ENCODE data around the gene TYSND1.
"Not testable (repeated sequence)": the region's sequence is repeated elsewhere in the genome, so short reads cannot be mapped to it uniquely, and the experiment has no call there.

GRCh38 chr10:70123166-70123565 lies 23.3 kb downstream of the TYSND1 start:
- TF ChIP-seq YY1 (IDR thresholded peaks at IDR 0.05; ENCODE audit: insufficient read depth, insufficient read length); SUZ12 (IDR thresholded peaks at IDR 0.05; ENCODE audit: extremely low read depth, insufficient read depth, insufficient read length); ZNF274 (IDR thresholded peaks at IDR 0.05; ENCODE audit: low read depth, low read length): not testable (repeated sequence)
